Measurements from ENCODE around the gene KREMEN1. TPM values are rescaled to one million over a fixed set of nuclear protein-coding genes. Genes with fewer than 3 reads are reported as not detected.

KREMEN1 gene
- total and polyA plus RNA-seq, 2 donors (not counting 1 experiment from before 2014, with no cell fraction given), result 0.01 TPM; not detected in 1

DNA sequence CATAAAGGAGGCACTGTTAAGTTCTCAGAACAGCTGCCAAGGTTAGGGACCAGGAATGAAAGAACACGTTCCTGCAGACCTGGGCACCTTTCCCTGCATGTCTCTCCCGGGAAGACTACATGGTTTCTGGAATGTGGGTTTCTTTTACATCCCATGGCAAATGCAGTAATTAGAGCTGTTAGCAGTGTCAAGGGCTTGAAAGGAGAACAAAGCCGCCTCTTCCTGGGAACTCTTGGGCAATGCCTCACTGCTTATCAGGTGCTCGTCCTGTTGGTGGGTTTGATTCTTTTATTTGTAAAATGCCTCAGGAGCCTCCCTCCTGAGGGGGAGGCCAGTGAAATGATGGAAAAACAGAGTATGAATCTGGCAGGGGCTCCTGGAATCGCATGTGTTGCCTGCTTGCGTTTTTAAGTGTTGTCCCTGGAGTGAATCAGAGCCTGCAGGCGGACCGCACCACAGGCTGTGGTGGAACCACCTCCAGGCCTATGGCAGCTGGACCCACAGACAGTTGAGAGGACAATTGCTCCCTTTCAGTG lies 10.5 kb upstream of the KREMEN1 start:
- H3K4me1 Mint-ChIP-seq, result peaks cover 11% of the 10 kb centered on the region
- 87% methylated on average over 8 of the region's 8 CpGs for WGBS (ENCODE audit: insufficient coverage)
- Histone ChIP-seq H3K79me2 (ENCODE audit: control insufficient read depth, insufficient read depth, low read length) (no peaks in the 10 kb centered on the region), H3K9ac (ENCODE audit: low read length) (no peak overlapping the region), H3K4me1 (ENCODE audit: control insufficient read depth in 2 of 2, insufficient read depth in 2 of 2, low read length in 2 of 2) (peaks cover 0 to 7% of the 10 kb centered on the region in 2 donors), H3K27me3 (replicated peaks in 1 of 4; ENCODE audit: control extremely low read depth in 1 of 4, control insufficient read depth in 3 of 4, insufficient read depth in 4 of 4, low read length in 3 of 4) (peaks cover 0 to 18% (median 7%) of the 10 kb centered on the region in 4 experiments), H3K36me3 (replicated peaks in 1 of 2; ENCODE audit: control extremely low read depth in 1 of 2, control insufficient read depth in 1 of 2, extremely low read depth in 1 of 2, insufficient read depth in 2 of 2, low read length in 1 of 2) (no peaks in the 10 kb centered on the region), H2AFZ (ENCODE audit: insufficient read depth, low read depth, low read length, poor library complexity, severe bottlenecking) (no peak overlapping the region), H3K27ac (ENCODE audit: low read length in 2 of 2) (no peak overlapping the region), H4K20me1 (ENCODE audit: control insufficient read depth, insufficient read depth, low read length, poor library complexity, severe bottlenecking) (no peaks in the 10 kb centered on the region), H3K4me2 (replicated peaks; ENCODE audit: low read depth, low read length, poor library complexity, severe bottlenecking) (no peak overlapping the region), H3K9me3 (ENCODE audit: control extremely low read depth in 1 of 3, control insufficient read depth in 2 of 3, insufficient read depth in 1 of 3, low read length in 2 of 3) (no peaks in the 10 kb centered on the region), H3K4me3 (ENCODE audit: control extremely low read depth in 1 of 5, extremely low read depth in 1 of 5, insufficient read depth in 1 of 5, low read depth in 2 of 5, low read length in 4 of 5) (no peak overlapping the region)
- no peak overlapping the region for H3K27ac Mint-ChIP-seq
- ATAC-seq (ENCODE audit: low read depth) (no peak), DNase-seq (no peak)
- intact Hi-C loops (cut with micrococcal nuclease), result no loop called here
- ChIA-PET CTCF (interaction anchor here (1.4 kb wide), 1 partner anchor 21 kb away, joined by 4 read pairs; no protein-coding TSS in a partner anchor), POLR2A (no interaction called here)
- peaks cover 63% of the 10 kb centered on the region for H3K27me3 Mint-ChIP-seq
- TF ChIP-seq EZH2 (IDR thresholded peaks at IDR 0.05; ENCODE audit: borderline replicate concordance, insufficient read depth, low read depth, low read length, poor library complexity, severe bottlenecking) (no peak), CTCF (IDR thresholded peaks at IDR 0.05) (no peak)
- no peaks in the 10 kb centered on the region for H3K9me3 Mint-ChIP-seq (ENCODE audit: insufficient read depth)
- H3K4me3 Mint-ChIP-seq, result no peak overlapping the region

- peaks cover 0 to 7% of the 10 kb centered on the region in 2 donors for H3K4me1 ChIP-seq (ENCODE audit: control insufficient read depth in 2 of 2, insufficient read depth in 2 of 2, low read length in 2 of 2)
- no peak overlapping the region for H3K4me3 ChIP-seq (ENCODE audit: control extremely low read depth in 1 of 5, extremely low read depth in 1 of 5, insufficient read depth in 1 of 5, low read depth in 2 of 5, low read length in 4 of 5)
- no peak overlapping the region for H3K9ac ChIP-seq (ENCODE audit: low read length)
- H3K27me3 ChIP-seq (replicated peaks in 1 of 4; ENCODE audit: control extremely low read depth in 1 of 4, control insufficient read depth in 3 of 4, insufficient read depth in 4 of 4, low read length in 3 of 4), result peaks cover 0 to 23% (median 6%) of the 10 kb centered on the region in 4 experiments
- H3K27ac ChIP-seq (ENCODE audit: low read length in 2 of 2), result no peak overlapping the region
- ATAC-seq (ENCODE audit: low read depth) (no peak), DNase-seq (no peak)
- Mint-ChIP-seq H3K9me3 (ENCODE audit: insufficient read depth) (no peaks in the 10 kb centered on the region), H3K4me1 (peaks cover 11% of the 10 kb centered on the region), H3K27me3 (peaks cover 53% of the 10 kb centered on the region), H3K27ac (no peak overlapping the region), H3K4me3 (no peak overlapping the region)
- no peaks in the 10 kb centered on the region for H3K36me3 ChIP-seq (replicated peaks in 1 of 2; ENCODE audit: control extremely low read depth in 1 of 2, control insufficient read depth in 1 of 2, extremely low read depth in 1 of 2, insufficient read depth in 2 of 2, low read length in 1 of 2)
- no peaks in the 10 kb centered on the region for H3K9me3 ChIP-seq (ENCODE audit: control extremely low read depth in 1 of 3, control insufficient read depth in 2 of 3, insufficient read depth in 1 of 3, low read length in 2 of 3)
- TF ChIP-seq EZH2 (IDR thresholded peaks at IDR 0.05; ENCODE audit: borderline replicate concordance, insufficient read depth, low read depth, low read length, poor library complexity, severe bottlenecking), result no peak
- no peak for TF ChIP-seq CTCF (IDR thresholded peaks at IDR 0.05)
- H3K79me2 ChIP-seq (ENCODE audit: control insufficient read depth, insufficient read depth, low read length), result no peaks in the 10 kb centered on the region
- no peak overlapping the region for H2AFZ ChIP-seq (ENCODE audit: insufficient read depth, low read depth, low read length, poor library complexity, severe bottlenecking)
- H3K4me2 ChIP-seq (replicated peaks; ENCODE audit: low read depth, low read length, poor library complexity, severe bottlenecking), result no peak overlapping the region
- WGBS (ENCODE audit: insufficient coverage), result 31% methylated on average over 4 of the region's 7 CpGs
- intact Hi-C loops (cut with micrococcal nuclease), result no loop called here
- no peaks in the 10 kb centered on the region for H4K20me1 ChIP-seq (ENCODE audit: control insufficient read depth, insufficient read depth, low read length, poor library complexity, severe bottlenecking)
- ChIA-PET CTCF (interaction anchor here (0.5 to 1.6 kb wide), 2 partner anchors 25 to 1282 kb away, joined by 3 to 5 read pairs; no protein-coding TSS in a partner anchor), POLR2A (no interaction called here)
Measured at GRCh38 chr22:29065468-29066190, 7.2 kb upstream of the KREMEN1 start.
